ENCODE measurements around the gene SMARCB1.

DNA sequence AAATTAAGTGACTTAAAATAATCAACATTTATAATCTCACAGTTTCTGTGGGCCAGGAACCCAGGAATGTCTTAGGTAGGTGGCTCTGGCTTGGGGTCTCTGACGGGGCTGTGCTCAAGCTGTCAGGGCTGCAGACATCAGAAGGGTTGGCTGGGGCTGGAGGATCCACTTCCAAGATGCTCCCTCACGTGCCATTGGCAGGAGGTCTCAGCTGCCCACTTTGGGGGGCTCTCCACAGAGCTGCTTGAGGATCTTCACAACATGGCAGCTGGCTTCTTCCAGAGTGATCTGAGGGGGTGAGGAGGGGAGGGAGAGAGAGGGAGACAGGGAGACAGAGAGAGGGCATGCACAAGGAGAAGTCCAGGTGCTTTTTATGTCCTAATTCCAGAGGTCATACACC, 89.0 kb downstream of the SMARCB1 start:
- TF ChIP-seq, protein P1, sequence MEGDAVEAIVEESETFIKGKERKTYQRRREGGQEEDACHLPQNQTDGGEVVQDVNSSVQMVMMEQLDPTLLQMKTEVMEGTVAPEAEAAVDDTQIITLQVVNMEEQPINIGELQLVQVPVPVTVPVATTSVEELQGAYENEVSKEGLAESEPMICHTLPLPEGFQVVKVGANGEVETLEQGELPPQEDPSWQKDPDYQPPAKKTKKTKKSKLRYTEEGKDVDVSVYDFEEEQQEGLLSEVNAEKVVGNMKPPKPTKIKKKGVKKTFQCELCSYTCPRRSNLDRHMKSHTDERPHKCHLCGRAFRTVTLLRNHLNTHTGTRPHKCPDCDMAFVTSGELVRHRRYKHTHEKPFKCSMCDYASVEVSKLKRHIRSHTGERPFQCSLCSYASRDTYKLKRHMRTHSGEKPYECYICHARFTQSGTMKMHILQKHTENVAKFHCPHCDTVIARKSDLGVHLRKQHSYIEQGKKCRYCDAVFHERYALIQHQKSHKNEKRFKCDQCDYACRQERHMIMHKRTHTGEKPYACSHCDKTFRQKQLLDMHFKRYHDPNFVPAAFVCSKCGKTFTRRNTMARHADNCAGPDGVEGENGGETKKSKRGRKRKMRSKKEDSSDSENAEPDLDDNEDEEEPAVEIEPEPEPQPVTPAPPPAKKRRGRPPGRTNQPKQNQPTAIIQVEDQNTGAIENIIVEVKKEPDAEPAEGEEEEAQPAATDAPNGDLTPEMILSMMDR (IDR thresholded peaks at IDR 0.05): no peak
- TF ChIP-seq EP300 (IDR thresholded peaks at IDR 0.05) (no peak), POLR2A (IDR thresholded peaks at IDR 0.05) (no peak)

Data from tibial nerve (tissue), 4 donors.